HL-60 (cell line): ENCODE measurements around the gene WFDC8.

Experiments
- CTCF ChIP-seq: IDR thresholded peaks from one replicate; pipeline ENCODE4 v1.5.1; 2011; ENCODE audit warnings: low read length, control low read depth, inconsistent platforms; ENCODE audit not compliant: insufficient read depth
- GABPA ChIP-seq: IDR thresholded peaks from 2 replicates; pipeline ENCODE4 v1.6.1; 2012; ENCODE audit warnings: low read depth
- POLR2AphosphoS5 ChIP-seq: IDR thresholded peaks from 2 replicates; pipeline ENCODE4 v1.6.1; 2012; ENCODE audit warnings: low read depth

DNA sequence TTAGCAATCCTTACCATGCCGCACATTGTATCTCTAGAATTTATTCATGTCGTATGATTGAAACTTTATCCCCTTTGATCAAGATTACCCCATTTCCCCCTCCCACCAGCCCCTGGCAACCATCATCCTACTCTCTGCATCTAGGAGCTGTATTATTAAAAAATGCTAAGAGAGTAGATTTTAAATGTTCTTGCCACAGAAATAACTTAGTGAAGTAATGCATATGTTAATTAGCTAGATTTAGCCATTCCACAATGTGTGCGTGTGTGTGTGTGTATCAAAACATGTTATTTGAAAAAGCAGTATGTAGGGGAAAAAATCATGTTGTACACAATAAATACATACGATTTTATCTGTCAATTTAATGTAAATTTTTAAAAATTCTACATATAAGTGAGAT lies 51.8 kb downstream of the WFDC8 start:
- no peak for TF ChIP-seq CTCF
- TF ChIP-seq POLR2AphosphoS5, result no peak
- TF ChIP-seq GABPA, result no peak
